GM18505 (cell line): ENCODE data around the gene CDKN2B.

Experiments used
- ATAC-seq: cut with Tn5 transposase; IDR thresholded peaks from one replicate; pipeline ENCODE4 v1.9.1; 2021; ENCODE audit not compliant: unreplicated experiment
- POLR2A ChIP-seq: IDR thresholded peaks from 4 replicates; pipeline ENCODE4 v1.6.1; 2011; ENCODE audit warnings: borderline replicate concordance; ENCODE audit not compliant: insufficient read depth, insufficient read length; ENCODE audit errors: extremely low read depth

CDKN2B gene

DNA sequence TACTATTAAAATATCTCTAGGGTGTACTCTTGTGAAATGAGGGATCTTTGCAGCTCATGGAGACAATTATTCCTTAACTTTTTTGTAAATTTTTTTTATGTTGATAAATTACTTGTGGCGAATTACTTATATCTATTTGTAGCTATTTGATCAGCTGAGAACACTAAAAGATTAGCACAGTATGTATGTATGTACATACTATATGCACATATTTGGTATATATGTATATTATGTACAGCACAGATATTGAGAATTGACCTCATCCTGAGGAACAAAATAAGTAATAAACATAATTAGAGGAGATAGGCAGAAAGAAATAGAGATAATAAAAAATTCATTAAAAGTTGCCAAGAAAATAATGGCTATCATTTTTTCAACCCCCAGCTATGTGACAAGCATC lies 26.7 kb downstream of the CDKN2B start:
- no peak for TF ChIP-seq POLR2A
- ATAC-seq: no peak

DNA sequence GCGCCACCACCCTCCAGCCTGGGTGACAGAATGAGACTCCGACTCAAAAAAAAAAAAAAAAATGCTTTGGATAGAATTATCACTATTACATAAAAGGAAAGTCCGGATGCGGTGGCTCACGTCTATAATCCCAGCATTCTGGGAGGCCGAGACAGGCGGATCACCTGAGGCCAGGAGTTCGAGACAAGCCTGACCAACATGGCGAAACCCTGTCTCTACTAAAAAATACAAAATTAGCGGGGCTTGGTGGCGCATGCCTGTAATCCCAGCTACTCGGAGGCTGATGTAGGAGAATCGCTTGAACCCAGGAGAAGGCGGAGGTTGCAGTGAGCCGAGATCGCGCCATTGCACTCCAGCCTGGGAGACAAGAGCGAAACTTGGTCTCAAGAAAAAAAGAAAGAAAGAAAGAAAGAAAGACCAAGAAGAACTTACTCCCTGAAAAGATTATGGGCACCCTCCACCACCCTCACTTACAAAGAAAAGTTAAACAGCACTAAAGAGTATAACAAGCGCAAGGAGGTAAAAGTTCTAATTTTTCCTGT lies 32.7 kb downstream of the CDKN2B start:
- no peak for TF ChIP-seq POLR2A
- no peak for ATAC-seq

DNA sequence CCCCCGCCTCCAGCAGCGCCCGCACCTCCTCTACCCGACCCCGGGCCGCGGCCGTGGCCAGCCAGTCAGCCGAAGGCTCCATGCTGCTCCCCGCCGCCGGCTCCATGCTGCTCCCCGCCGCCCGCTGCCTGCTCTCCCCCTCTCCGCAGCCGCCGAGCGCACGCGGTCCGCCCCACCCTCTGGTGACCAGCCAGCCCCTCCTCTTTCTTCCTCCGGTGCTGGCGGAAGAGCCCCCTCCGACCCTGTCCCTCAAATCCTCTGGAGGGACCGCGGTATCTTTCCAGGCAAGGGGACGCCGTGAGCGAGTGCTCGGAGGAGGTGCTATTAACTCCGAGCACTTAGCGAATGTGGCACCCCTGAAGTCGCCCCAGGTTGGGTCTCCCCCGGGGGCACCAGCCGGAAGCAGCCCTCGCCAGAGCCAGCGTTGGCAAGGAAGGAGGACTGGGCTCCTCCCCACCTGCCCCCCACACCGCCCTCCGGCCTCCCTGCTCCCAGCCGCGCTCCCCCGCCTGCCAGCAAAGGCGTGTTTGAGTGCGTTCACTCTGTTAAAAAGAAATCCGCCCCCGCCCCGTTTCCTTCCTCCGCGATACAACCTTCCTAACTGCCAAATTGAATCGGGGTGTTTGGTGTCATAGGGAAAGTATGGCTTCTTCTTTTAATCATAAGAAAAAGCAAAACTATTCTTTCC lies 34.2 kb downstream of the CDKN2B start:
- TF ChIP-seq POLR2A: no peak
- ATAC-seq: peak; percentile 62

DNA sequence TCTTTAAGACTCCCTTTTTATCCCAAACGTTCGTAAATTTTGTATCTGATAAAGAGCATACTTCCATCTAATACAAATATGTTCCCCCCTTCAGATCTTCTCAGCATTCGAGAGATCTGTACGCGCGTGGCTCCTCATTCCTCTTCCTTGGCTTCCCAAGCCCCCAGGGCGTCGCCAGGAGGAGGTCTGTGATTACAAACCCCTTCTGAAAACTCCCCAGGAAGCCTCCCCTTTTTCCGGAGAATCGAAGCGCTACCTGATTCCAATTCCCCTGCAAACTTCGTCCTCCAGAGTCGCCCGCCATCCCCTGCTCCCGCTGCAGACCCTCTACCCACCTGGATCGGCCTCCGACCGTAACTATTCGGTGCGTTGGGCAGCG lies 34.8 kb downstream of the CDKN2B start:
- no peak for TF ChIP-seq POLR2A
- ATAC-seq: peak; percentile 5

DNA sequence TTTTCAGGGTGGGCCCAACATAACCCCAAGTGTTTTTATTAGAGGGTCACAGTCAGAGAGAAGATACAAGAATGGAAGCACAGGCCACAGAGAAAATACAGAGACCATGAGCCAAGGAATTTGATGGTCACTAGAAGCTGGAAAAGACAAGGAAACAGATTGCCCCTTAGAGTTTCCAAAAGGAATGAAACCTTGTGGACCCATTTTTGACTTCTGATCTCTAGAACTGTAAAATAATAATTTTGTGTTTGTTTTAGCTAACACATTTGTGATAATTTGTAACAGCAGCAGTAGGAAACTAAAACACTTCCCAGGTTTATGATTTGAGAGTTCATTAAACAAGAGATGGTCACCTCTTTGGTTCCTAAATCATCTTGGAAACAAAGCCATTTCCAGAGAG lies 36.7 kb downstream of the CDKN2B start:
- no peak for ATAC-seq
- no peak for TF ChIP-seq POLR2A

DNA sequence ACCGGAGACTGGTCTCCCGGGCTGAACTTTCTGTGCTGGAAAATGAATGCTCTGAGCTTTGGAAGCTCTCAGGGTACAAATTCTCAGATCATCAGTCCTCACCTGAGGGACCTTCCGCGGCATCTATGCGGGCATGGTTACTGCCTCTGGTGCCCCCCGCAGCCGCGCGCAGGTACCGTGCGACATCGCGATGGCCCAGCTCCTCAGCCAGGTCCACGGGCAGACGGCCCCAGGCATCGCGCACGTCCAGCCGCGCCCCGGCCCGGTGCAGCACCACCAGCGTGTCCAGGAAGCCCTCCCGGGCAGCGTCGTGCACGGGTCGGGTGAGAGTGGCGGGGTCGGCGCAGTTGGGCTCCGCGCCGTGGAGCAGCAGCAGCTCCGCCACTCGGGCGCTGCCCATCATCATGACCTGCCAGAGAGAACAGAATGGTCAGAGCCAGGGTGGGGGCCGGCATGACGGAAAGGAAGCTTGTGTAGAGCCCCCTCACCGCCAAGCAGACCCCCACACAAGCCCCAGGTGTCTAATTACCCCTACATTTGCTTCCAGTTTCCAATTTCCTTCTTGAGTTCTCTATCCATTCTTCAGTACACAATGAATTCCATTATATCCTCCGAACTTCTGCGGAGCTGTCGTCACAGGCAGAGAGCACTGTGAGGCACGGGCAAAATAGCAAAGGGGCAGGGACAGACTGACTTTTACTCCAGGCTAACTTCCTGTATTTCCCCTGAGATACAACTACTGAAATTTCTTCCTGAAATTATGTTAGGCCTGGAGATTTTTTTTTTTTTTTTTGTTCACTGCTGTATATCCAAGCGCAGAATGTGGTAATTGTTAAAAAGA lies 38.1 kb downstream of the CDKN2B start:
- ATAC-seq: no peak
- no peak for TF ChIP-seq POLR2A

DNA sequence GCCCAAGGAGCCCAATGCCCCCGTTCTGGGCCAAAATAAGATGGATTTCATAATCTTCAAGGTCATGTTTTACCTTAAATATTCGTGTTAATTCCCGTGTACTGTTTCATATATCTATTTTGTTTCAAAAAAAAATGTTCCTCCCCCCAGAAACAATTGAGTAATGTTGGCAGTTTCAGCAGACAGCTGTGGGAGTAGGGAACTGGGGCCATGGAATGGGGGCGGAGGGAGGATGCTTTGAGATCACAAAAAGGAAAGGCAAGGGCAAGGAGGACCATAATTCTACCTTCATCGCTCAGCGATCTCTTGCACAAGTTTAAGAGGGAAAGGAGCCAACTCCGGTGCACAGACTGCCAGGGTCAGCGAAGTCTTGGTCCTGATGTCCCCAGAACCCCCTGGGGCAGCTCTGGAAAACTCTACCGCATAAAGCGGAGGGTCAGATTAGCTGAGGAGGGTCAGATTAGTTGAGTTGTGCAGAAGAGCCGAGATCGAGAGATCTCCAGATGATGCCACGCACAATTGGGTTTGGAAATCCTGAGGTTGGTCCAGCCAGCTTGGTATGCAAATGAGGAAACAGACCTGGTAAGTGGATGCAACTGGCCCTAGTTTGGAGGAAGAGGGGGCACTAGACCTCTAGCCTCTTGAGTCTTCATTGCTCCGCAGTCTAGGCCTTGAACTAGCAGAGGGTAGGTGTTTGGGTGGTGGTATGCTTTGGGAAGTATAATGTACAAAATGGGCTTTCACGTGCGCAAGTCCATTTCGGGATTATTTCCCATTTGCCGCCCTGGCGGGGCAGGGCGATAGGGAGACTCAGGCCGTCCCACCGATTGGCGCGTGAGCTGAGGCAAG lies 38.9 kb downstream of the CDKN2B start:
- TF ChIP-seq POLR2A: no peak
- no peak for ATAC-seq

DNA sequence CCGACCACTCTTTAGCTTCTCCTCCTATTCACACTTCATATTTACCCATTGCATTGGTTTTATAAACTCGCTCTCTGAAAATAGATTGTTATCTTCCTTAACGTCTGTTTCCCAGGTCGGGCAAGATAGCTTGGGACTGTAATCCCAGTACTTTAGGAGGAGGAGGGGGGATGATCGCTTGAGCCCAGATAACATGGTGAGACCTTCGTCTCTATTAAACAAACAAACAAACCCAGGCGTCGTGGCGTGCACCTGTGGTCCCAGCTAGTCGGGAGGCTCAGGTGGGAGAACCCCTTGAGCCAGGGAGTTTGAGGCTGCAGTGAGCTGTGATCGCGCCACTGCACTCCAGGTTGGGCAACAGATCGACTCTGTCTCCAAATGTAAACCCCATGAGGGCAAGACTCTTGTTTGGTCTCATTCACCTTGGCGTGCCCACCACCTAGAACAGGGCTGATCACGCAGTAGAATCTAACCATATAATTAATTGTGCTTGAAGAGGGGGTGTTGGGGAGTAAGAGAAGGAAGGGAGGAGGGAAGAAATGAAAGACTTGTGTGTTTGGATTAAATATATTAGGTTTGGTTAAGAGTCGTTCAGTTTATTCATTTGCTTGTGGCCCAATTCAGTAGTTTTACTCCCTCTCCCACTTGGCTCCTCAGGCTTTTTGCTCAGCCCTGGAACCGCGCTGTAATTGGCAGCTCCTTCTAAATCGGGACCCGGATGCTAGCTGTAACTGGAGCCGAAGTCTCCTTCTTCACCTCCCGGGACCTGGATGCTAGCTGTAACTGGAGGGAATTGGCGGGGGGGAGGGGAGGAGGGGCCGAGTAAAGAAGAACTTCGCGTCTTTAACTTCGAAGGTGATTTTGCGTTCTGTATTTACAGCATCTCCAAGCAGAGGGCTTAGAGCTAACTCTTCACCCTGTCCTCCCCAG lies 39.8 kb downstream of the CDKN2B start:
- TF ChIP-seq POLR2A: no peak
- ATAC-seq: no peak

DNA sequence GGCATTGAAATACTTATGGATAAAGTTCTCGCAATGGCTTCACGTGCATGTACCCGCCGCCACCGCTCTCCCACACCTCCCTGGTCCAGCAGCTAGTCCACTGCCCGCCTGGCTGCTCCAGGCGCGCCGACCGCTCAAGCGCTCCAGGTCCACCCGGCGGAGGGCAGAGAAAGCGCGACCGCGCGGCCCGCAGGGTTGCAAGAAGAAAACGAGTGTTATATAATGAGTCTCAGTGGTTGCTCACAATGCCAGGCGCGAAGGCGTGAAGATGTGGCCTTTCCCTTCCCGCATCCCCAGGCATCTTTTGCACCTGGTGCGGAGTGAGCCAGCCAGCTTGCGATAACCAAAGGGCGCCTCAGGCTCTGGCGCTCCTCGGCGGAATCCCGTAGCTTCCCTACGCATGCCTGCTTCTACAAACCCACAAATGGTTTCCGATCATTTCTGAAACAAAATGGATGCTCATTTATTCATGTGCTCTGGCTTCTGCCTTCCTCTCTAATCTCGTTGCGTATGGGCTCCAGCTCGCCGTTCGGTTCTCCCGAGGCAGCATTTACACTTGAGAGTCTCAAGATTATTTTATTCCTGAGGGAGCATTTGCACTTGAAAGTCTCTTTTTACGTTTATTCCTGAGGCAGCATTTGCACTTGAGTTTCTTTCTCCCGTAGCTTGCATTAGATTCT lies 40.6 kb downstream of the CDKN2B start:
- ATAC-seq: no peak
- no peak for TF ChIP-seq POLR2A

DNA sequence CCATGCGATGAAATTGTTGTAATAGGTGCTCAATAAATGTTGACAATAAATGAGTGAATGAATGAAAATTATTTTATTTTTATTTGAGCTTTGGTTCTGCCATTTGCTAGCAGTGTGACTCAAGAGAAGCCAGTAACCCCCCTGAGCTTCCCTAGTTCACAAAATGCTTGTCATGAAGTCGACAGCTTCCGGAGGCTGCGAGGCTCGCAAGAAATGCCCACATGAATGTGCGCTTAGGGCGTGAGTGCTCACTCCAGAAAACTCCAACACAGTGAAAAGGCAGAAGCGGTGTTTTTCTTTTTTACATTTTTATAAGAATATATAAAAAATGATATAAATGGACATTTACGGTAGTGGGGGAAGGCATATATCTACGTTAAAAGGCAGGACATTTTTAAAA lies 41.4 kb downstream of the CDKN2B start:
- TF ChIP-seq POLR2A: no peak

DNA sequence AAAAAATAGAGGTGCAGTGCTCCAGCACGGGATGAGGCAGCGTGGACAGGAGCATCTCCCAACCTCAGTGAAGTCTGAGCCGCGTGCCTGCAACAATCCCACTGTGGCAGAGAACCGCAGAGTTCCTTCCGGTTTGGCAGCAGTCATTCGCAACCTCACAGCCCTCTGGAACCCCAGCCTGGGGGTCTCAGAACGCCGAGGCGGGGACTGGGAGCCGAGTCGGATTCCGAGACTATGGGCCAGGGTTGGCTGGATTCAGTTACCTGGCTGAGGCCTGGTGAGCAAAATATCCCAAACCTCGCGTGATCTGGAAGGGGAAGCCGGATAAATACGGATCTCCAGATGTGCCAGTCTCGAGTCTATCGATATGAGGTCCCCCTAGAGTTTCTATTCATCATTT lies 41.9 kb downstream of the CDKN2B start:
- ATAC-seq: no peak
- TF ChIP-seq POLR2A: no peak

More for the DNA sequence above, 41.4 kb downstream of the CDKN2B start:
- ATAC-seq: no peak
